HFF-Myc (cell line): Measurements from ENCODE around the gene LHFPL2.

ENCODE experiments used
- DNase-seq: peaks from one replicate; pipeline ENCODE4 v3.0.0-alpha.2; 2011; ENCODE audit warnings: low read depth; ENCODE audit errors: extremely low read depth
- H3K4me3 ChIP-seq: replicated peaks from 2 replicates; pipeline ENCODE4 v1.5.1; 2011; ENCODE audit warnings: low read depth, mild to moderate bottlenecking, control low read depth, low read length
- CTCF ChIP-seq: IDR thresholded peaks from 2 replicates; pipeline ENCODE4 v1.5.1; 2012; ENCODE audit warnings: mild to moderate bottlenecking, low read depth, low read length, control low read depth; ENCODE audit errors: missing control alignments

LHFPL2 gene

GRCh38 chr5:78587775-78588291, 60.7 kb downstream of the LHFPL2 start:
- no peak for TF ChIP-seq CTCF
- DNase-seq: no peak
- no peak overlapping the region for H3K4me3 ChIP-seq

GRCh38 chr5:78587081-78587774, 61.3 kb downstream of the LHFPL2 start:
- no peak for DNase-seq
- no peak for TF ChIP-seq CTCF

GRCh38 chr5:78586251-78586650, 62.3 kb downstream of the LHFPL2 start:
- no peak for TF ChIP-seq CTCF
- H3K4me3 ChIP-seq: no peak overlapping the region
- DNase-seq: peak; percentile 95

More at GRCh38 chr5:78587081-78587774, 61.3 kb downstream of the LHFPL2 start:
- no peak overlapping the region for H3K4me3 ChIP-seq

- TF ChIP-seq CTCF: no peak
- no peak overlapping the region for H3K4me3 ChIP-seq
- DNase-seq: no peak
These were observed 70.6 kb downstream of the LHFPL2 start for GRCh38 chr5:78578015-78578414.

GRCh38 chr5:78577071-78577807, 71.3 kb downstream of the LHFPL2 start:
- no peak overlapping the region for H3K4me3 ChIP-seq
- no peak for TF ChIP-seq CTCF
- DNase-seq: no peak

GRCh38 chr5:78576376-78576775, 72.2 kb downstream of the LHFPL2 start:
- no peak for DNase-seq
- H3K4me3 ChIP-seq: no peak overlapping the region
- TF ChIP-seq CTCF: no peak
